Ishikawa (cell line): ENCODE data around the gene RAPGEF4.

ENCODE experiments used
- CEBPB ChIP-seq: IDR thresholded peaks from 2 replicates; pipeline ENCODE4 v1.6.1; 2012
- CREB1 ChIP-seq: IDR thresholded peaks from 2 replicates; pipeline ENCODE4 v1.6.1; 2012; ENCODE audit warnings: low read depth
- EGR1 ChIP-seq: IDR thresholded peaks from 2 replicates; pipeline ENCODE4 v1.6.1; 2012
- EP300 ChIP-seq: IDR thresholded peaks from 2 replicates; pipeline ENCODE4 v1.6.1; 2012; ENCODE audit warnings: borderline replicate concordance
- FOXM1 ChIP-seq: IDR thresholded peaks from 2 replicates; pipeline ENCODE4 v1.6.1; 2012; ENCODE audit warnings: low read depth, borderline replicate concordance
- MAX ChIP-seq: IDR thresholded peaks from 2 replicates; pipeline ENCODE4 v1.6.1; 2012
- NFIC ChIP-seq: IDR thresholded peaks from 2 replicates; pipeline ENCODE4 v1.6.1; 2012
- RAD21 ChIP-seq: IDR thresholded peaks from 2 replicates; pipeline ENCODE4 v1.6.1; 2012; ENCODE audit warnings: low read depth
- REST ChIP-seq: IDR thresholded peaks from 2 replicates; pipeline ENCODE4 v1.6.1; 2012; ENCODE audit warnings: low read depth, mild to moderate bottlenecking
- TAF1 ChIP-seq: IDR thresholded peaks from 2 replicates; pipeline ENCODE4 v1.6.1; 2012; ENCODE audit warnings: low read depth, mild to moderate bottlenecking
- TCF12 ChIP-seq: IDR thresholded peaks from 2 replicates; pipeline ENCODE4 v1.6.1; 2012; ENCODE audit warnings: low read depth
- TEAD4 ChIP-seq: IDR thresholded peaks from 2 replicates; pipeline ENCODE4 v1.6.1; 2012
- USF1 ChIP-seq: IDR thresholded peaks from 2 replicates; pipeline ENCODE4 v1.6.1; 2012
- YY1 ChIP-seq: IDR thresholded peaks from 2 replicates; pipeline ENCODE4 v1.6.1; 2012; ENCODE audit warnings: low read depth
- ZBTB7A ChIP-seq: IDR thresholded peaks from 2 replicates; pipeline ENCODE4 v1.6.1; 2012; ENCODE audit warnings: low read depth

The RAPGEF4 gene

GRCh38 chr2:172836827-172837226 lies 101.2 kb downstream of the RAPGEF4 start:
- TF ChIP-seq CREB1 (no peak), FOXM1 (no peak), EGR1 (no peak), REST (no peak), TEAD4 (no peak), MAX (no peak)

GRCh38 chr2:172839446-172839845 lies 103.8 kb downstream of the RAPGEF4 start:
- no peak for TF ChIP-seq NFIC
- TF ChIP-seq REST, result no peak
- TF ChIP-seq YY1, result no peak
- TF ChIP-seq EP300, result no peak
- TF ChIP-seq EGR1, result no peak
- no peak for TF ChIP-seq MAX
- no peak for TF ChIP-seq CEBPB
- TF ChIP-seq CREB1, result no peak
- no peak for TF ChIP-seq ZBTB7A
- no peak for TF ChIP-seq USF1
- no peak for TF ChIP-seq RAD21
- TF ChIP-seq TAF1, result no peak
- no peak for TF ChIP-seq TCF12
- no peak for TF ChIP-seq TEAD4
- TF ChIP-seq FOXM1, result no peak

- TF ChIP-seq FOXM1, result no peak
- no peak for TF ChIP-seq TCF12
- no peak for TF ChIP-seq RAD21
- no peak for TF ChIP-seq CREB1
- no peak for TF ChIP-seq YY1
- TF ChIP-seq REST, result no peak
- no peak for TF ChIP-seq TEAD4
- TF ChIP-seq USF1, result no peak
- TF ChIP-seq NFIC, result no peak
- no peak for TF ChIP-seq CEBPB
- TF ChIP-seq ZBTB7A, result no peak
These were observed 107.0 kb downstream of the RAPGEF4 start for GRCh38 chr2:172842511-172843265.

- TF ChIP-seq YY1 (no peak), USF1 (no peak), EP300 (no peak), MAX (no peak), TCF12 (no peak)
These were observed 107.6 kb downstream of the RAPGEF4 start for GRCh38 chr2:172843266-172843582.
